NCI-H510A (cell line): ENCODE data around the gene PRRT1B.
A peak's percentile ranks its signal among the peaks of the same experiment; 100 is the strongest.
"Not testable (repeated sequence)": the region's sequence is repeated elsewhere in the genome, so short reads cannot be mapped to it uniquely, and the experiment has no call there.

Source experiments
- DNase-seq: peaks from one replicate; lab custom pipeline; 2025; lab: John Stamatoyannopoulos, UW

Gene PRRT1B

DNA sequence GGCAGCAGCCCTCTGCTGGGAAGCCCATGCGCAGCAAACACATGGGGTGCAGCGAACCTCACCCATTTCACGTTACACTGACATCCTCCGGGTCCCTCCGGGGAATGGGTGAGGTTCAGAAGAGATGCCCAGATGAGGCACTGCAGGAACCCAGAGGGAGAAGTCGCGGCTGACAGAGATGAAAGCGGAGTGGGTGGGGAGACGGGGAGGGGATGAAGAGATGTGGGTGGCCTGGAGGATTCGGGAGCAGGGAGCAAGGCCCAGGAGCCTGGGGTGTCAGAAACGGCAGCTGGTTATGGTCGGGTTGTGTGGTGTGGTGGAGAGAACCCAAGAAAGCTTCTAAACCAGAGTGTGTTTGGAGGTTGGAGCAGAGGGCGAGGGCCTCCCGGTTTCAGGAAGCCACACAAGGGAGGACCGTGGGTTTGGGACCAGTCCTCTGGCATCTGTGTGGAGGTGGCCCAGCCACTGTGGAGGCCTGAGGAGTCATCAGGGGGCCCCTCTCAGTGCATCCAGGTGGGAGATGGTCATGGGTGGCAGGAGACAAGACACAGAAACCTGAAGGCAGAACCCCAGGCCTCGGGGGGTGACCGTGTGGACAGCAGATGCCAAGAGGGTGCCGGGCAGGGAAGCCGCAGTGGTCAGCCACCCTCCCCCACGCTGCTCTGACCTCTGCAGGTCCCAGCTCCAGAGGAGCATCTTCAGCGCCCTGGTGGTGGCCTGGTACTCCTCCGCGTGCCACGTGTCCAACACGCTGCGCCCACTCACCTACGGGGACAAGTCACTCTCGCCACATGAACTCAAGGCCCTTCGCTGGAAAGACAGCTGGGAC, 22.9 kb upstream of the PRRT1B start:
- DNase-seq = no peak

GRCh38 chr9:131523086-131523388, 22.3 kb upstream of the PRRT1B start:
- no peak for DNase-seq

- no peak for DNase-seq
Measured at GRCh38 chr9:131523451-131524435, 21.6 kb upstream of the PRRT1B start.

DNA sequence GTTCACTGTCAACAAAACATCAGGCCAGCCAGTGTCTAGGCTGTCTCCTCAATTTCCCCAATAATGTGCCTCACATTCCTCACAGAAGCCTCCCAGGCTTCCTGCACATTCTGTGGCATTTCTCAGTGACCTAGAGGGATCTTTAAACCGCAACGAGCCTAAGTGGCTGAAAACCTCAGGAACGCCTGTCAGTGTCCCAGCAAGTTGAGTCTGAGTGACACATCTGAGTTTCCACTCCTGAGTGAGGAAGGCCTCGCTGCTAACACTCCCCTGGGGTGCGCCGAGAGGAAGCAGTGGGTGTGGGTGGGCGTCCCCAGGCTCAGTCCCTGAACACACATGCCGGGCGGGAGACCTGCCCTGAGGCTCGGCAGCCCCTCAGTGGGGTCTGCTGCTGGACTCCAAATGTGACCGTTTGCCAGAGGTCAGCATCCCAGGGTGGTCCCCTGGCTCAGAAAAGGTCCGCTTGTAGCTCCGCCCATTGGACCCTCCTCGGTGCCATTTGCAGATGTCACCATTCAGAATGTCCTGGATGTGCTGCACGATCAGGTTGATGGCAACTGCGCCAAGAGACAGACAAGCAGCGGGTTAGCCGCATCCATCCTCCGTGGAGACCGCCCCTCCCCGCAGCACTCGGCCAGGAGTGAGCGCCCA, 20.5 kb upstream of the PRRT1B start:
- no peak for DNase-seq

- no peak for DNase-seq
Measured at GRCh38 chr9:131525643-131526565, 19.4 kb upstream of the PRRT1B start.

GRCh38 chr9:131528186-131528585, 17.1 kb upstream of the PRRT1B start:
- DNase-seq = no peak

DNA sequence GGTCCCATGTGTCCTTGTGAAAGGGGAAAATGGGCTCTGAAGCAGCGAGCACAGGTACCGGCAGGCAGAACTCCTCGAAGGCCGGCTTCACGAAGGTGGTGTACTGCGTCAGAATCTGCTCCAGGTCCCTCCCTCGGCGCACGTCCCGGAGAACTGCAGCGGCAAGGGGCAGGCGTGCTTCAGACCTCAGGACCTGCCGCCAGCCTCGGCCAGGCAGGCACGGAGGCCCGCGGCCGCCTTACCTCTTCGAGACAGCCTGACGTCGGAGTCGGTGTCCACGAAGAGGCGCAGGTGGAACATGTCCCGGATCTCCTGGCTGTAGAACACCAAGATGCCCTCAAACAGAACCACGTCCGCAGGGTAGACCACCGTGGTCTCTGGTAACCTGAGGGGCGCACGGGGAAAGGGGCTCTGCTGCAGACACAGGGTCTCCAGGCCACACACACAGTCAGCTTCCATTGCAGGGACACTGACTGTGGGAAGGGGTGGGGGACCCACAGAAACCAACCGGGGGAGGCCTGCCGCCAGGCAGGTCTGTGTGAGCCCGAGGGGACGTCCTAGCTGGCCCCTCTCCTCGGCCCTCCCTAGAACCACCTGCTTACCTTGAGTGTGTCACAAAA, 16.3 kb upstream of the PRRT1B start:
- DNase-seq = no peak

DNA sequence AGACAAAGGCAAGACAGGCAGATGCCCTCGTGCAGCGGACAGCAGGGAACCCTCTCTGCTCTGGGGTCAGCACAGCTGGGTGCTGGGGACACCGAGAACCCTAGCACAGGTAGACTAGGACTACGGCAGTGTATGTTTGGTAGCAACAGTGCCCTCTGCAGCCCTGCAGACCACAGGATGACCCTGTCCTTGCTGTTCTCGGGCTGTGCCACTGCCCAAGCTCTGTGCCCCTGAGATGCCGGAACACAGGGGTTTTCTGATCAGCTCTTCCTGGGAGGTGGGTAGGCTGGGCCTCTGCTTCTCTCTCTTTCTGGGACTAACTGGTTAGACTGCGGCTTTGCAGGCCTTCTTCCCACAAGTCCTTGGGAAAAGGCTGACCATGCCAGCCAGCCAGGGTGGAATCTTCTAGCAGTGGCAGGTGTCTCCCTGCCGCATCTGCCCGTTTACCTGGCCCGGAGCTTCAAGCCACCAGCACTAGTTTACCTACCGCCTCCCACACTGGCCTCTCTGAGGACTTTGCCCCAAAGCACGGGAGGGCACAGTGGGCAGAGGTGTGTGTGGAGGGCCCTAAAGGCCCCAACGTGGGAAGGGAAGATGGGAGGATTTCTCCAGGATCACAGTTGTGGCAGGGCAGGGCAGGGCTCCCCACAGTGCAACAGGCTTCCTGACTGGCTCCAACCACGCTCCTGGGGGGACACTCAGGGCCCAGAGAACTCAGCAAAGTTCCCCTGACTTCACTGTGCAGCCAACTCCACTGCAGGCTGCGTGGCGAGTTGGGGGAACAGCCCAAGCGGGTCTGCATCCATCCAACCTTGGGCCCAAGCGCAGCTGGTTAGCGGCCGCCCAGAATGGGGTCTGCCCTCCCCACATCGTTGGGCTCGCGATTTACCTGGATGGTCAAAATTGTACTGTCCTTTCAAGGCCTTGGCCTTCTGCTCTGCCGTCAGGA, 15.5 kb upstream of the PRRT1B start:
- no peak for DNase-seq

DNA sequence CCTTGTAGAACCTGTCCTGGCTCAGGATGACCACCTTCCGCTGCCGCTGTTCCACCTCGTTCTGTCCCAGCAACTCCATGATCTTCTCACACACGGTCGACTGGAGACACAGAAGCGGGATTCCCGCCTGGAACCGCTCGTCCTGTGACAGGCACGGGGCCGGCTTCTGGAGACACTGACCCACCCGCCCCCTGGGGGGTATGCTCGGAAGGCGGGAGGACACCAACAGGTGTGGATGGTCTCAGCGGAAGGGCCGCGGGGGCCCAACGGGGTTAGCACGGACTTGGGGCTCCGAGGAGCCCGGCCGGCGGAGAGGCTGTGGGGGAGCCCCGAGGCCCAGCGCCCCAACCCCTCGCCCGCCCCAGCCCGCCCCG, 14.8 kb upstream of the PRRT1B start:
- peak; percentile 64 for DNase-seq

DNA sequence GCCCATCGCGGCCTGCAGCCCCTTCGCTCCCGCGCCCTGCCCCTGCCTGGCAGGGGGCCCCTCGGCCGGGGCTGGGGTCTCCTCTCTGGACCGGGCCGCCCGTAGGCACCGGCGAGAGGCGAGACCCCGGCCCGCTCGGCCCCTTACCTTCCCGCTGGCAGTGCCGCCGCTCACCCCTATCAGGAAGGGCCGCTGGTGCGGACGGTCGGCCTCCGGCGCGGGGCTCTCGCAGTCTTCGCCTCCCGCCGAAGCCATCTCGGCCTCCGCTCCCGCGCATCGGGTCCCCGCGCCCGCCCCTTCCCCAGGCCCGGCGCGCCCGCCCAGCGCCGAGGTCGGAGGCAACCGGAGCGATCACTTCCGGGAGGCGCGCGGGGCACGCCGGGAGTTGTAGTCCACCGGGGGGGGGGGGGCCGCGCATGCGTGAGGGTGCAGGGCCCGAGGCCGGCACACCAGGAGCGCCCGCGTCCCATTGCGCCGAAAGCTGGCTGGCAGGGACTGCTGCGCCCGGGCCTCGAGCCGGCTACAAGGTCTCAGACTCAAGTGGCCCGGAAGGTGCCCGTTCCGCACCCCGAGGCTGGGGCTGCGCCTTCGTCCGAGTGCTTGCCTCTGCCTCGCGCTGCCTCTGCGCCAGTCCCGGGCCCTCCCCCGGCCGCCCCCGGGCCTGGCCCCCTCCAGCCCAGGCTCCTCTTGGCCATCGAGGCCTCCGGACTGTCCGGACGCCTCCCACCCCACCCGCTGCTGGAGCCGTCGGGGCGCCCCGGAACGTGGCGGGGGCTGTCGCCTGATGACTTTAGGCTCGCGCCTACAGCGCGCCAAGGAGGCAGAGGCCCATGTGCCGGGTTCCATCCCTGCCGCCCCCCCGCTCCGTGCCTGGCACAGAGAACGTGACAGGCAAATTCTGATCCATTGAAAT, 14.1 kb upstream of the PRRT1B start, which contains the start of gene UCK1:
TSS of gene UCK1 (minus strand) at position 344 of the 913 bp plus-strand sequence. CDS start at position 255, 89 bp downstream.
- DNase-seq = peak; percentile 92

- no peak for DNase-seq
Measured at GRCh38 chr9:131534721-131535237, 10.5 kb upstream of the PRRT1B start.

DNA sequence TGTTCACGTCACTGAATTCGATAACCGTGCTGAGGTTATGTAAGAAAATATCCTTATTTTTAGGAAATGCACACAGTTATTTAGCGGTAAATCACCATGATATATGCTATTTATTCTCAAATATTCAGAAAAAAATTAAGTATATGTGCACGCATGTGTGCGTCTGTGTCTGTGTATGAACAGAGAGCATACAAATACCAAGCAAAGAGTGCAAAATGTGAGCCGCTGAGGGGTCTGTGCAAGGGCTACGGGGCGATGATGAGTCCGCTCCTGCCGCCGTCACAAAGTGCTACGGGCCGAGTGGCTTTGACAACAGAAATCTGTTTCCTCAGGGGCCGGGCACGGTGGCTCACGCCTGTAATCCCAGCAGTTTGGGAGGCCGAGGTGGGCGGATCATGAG, 7.4 kb upstream of the PRRT1B start:
- DNase-seq = no peak

DNA sequence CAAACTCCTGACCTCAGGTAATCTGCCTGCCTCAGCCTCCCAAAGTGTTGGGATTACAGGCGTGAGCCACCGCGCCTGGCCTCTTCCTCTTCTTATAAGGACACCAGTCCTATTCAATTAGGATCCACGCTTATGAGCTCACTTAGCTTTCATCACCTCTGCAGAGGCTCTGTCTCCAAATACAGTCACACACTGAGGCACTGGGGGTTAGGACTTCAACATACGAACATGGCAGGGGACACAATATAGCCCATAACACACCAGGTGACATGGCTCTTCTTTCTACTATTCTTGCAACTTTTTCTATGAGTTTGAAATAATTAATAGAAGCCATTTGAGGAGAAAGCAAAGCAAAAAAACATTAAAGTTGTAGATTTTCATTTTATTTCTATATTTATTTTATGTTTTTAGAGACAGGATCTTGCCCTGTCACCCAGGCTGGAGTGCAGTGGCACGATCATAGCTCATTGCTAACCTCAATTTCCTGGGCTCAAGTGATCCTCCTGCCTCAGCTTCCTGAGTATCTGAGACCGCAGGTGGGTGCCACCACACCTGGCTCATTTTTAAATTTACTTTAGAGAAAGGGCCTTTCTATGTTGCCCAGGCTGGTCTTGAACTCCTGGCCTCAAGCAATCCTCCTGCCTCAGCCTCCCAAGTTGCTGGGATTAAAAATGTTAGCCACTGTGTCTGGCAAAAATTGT, 6.0 kb upstream of the PRRT1B start:
- no peak for DNase-seq

- DNase-seq = no peak
Measured at GRCh38 chr9:131543141-131543540, 2.2 kb upstream of the PRRT1B start.

DNA sequence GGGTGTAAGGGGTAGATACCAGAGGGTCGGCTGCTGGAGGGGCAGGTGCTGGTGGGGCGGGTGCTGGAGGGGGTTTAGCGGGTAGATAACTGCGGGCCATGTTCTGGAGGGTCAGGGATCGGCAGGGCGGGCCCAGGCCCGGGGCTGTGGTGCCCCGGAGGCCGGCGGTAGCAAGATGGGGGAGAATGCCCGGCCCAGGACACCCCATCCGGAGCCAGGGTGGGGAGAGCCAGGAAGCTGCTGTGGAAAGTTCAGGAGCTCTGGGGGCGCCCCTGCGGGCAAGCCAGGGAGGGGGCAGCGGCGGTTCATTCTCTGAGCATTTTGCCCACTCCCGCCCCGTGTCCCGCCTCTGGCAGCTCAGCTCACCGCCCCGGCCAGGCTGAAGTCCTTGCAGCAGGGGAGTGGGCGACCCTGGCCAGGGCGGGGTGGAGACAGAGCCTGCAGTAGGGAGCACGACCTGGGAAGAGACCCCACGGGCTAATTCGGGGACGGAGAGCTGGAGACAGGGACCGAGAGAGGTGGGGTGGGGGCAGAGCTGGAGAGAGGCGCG, 538 bp downstream of the PRRT1B start:
- DNase-seq = no peak

DNA sequence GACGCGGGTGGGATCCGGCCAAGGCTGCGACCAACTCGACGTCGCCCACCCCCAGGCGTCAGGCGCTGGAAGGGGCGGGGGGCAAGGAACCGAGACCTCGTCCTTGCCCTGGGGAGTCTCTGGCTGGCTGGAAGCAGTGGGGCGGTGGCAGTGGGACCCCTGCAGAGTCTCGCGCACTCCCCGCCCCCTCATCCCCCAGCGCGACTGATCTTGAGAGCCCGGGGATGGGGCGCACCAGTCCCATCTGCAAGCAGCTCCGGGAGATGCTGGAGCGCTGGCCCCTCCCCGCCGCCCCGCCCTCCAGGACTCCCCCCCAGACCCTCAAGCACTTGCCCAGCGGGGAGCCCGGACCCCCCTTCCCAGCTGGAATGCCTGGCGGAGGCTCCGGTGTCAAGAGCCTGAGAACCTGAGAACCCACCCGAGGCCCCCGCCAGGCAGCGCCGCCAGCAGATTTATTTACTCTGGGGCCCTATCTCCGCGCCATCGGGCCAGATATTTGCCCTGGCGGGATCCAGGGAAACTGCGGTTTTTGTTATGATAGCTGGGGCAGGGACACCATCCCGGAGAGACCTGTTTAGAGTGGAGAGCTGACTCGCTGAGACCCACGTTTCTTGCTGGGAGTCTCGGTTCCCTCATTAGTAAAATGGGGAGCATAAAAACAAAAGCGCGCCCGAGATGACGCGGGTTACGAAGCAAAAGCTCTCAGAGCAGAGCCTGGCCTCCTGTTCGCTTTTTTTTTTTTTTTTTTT, 1.2 kb downstream of the PRRT1B start:
- DNase-seq = no peak

DNA sequence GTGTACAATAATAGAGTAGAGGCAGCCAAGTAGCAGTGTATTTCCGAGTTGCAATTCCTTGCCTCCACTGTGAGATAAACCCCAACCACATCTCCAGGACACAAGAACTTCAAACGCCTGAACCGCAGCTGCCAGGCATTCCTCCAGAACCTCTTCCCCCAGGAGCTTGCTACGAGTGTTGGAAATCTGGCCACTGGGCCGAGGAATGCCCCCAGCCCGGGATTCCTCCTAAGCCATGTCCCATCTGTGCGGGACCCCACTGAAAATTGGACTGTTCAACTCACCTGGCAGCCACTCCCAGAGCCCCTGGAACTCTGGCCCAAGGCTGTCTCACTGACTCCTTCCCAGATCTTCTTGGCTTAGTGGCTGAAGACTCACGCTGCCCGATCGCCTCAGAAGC, 3.9 kb downstream of the PRRT1B start:
- not testable (repeated sequence) for DNase-seq
